ENCODE results near the gene KCNMB2.

The KCNMB2 gene

GRCh38 chr3:178762385-178762784 is 226.1 kb downstream of the KCNMB2 start:
- no peak for DNase-seq

- no peak for DNase-seq
These were observed 229.2 kb downstream of the KCNMB2 start for GRCh38 chr3:178765472-178765871.

- DNase-seq = no peak
These were observed 231.3 kb downstream of the KCNMB2 start for GRCh38 chr3:178767581-178767980.

- DNase-seq = no peak
These were observed 232.0 kb downstream of the KCNMB2 start for GRCh38 chr3:178768072-178768864.

- no peak for DNase-seq
These were observed 235.3 kb downstream of the KCNMB2 start for GRCh38 chr3:178771511-178771910.

GRCh38 chr3:178772746-178773145 is 236.5 kb downstream of the KCNMB2 start:
- DNase-seq = no peak

- no peak for DNase-seq
These were observed 237.1 kb downstream of the KCNMB2 start for GRCh38 chr3:178773358-178773757.

GRCh38 chr3:178777718-178778411 is 241.6 kb downstream of the KCNMB2 start:
- DNase-seq = no peak

GRCh38 chr3:178778589-178778988 is 242.4 kb downstream of the KCNMB2 start:
- no peak for DNase-seq

- no peak for DNase-seq
These were observed 249.7 kb downstream of the KCNMB2 start for GRCh38 chr3:178785961-178786360.

- DNase-seq = no peak
These were observed 251.7 kb downstream of the KCNMB2 start for GRCh38 chr3:178787960-178788359.

GRCh38 chr3:178794711-178795110 is 258.5 kb downstream of the KCNMB2 start:
- no peak for DNase-seq

GRCh38 chr3:178795349-178795748 is 259.1 kb downstream of the KCNMB2 start:
- DNase-seq = no peak

- no peak for DNase-seq
These were observed 266.0 kb downstream of the KCNMB2 start for GRCh38 chr3:178802259-178802658.

- no peak for DNase-seq
These were observed 266.9 kb downstream of the KCNMB2 start for GRCh38 chr3:178802993-178803693.

GRCh38 chr3:178804606-178805005 is 268.4 kb downstream of the KCNMB2 start:
- DNase-seq = no peak

GRCh38 chr3:178805741-178806140 is 269.5 kb downstream of the KCNMB2 start:
- DNase-seq = no peak

GRCh38 chr3:178806651-178807050 is 270.4 kb downstream of the KCNMB2 start:
- DNase-seq = no peak

- DNase-seq = no peak
These were observed 271.5 kb downstream of the KCNMB2 start for GRCh38 chr3:178807694-178808093.

- DNase-seq = no peak
These were observed 272.5 kb downstream of the KCNMB2 start for GRCh38 chr3:178808748-178809147.

- no peak for DNase-seq
These were observed 273.9 kb downstream of the KCNMB2 start for GRCh38 chr3:178810181-178810580.

- DNase-seq = no peak
These were observed 286.5 kb downstream of the KCNMB2 start for GRCh38 chr3:178822722-178823121.

GRCh38 chr3:178823150-178823549 is 286.9 kb downstream of the KCNMB2 start:
- DNase-seq = no peak

Data from activated CD4-positive, alpha-beta T cell treated with anti-CD3 and anti-CD28 coated beads, Interleukin-2, amount 50 U/mL, for 48 hours (primary cell).